COLO668 (cell line): ENCODE data around the gene PTOV1.

ENCODE experiments used
- DNase-seq: peaks from one replicate; lab custom pipeline; 2025; ENCODE audit not compliant: unreplicated experiment; lab: John Stamatoyannopoulos, UW

PTOV1 gene

DNA sequence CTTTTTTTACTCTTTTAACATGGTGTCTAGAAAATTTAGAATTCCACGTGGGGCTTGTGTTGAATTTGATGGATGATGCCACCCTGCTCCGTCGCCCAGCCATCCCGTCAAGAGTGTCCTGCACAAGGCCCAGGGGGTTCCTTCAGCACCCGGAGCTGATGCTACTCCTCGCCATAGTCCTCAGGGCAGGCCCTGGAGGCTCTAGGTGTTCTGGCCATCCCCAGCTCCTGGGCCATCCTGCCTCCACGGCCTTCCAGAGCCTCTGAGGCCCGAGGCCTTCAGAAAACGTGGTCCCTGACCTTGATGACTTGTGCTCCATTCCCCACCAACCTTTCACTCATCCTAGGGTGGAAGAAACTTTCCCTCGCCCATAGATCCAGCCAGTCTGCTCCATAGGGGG lies 22.9 kb downstream of the PTOV1 start:
- no peak for DNase-seq

DNA sequence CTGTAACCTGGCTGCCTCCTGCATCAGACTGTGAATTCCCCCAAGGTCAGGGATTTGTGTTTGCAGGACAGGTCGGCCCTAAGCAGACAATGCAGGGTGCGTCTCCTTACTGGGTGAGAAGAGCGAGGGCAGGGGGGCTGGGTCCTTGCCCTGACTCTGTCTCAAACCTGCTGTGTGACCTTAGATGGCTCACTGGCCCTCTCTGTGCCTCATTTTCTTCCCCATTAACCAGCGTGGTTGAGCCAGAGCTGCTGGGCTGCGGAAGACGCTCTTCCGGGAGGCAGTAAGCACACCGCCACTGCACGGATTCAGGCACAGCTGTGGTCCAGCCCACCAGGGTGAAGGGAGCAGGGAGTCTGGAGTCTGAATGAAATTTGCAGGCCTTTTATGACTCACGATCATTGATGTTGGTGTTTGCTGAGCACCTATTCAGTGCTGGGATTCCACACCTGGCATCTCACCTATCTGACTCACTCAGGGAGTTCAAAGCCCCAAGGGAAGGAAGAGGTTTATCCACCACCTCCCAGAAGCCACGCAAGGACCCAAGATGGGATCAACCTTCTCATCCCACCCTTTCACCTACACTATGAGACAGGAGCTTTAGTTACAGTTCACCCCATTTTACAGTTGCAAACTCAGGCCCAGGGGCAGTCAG lies 23.7 kb downstream of the PTOV1 start:
- no peak for DNase-seq

DNA sequence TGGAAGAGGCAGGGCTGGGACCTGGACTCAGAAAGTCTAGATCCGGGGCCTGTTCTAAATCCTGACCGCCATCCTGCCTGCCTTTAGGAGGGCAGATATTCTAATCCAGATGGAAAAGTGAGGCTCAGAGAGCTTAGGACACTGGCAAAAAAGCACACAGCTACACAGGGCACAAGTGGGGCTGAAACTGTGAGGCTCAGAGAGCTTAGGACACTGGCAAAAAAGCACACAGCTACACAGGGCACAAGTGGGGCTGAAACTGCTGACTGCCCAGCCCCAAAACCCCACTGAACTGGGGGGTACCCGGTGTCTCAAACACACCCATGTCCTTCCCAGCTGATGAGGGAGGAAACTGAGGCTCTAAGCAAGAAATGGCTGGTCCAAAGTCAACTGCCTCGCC lies 24.2 kb downstream of the PTOV1 start:
- no peak for DNase-seq

DNA sequence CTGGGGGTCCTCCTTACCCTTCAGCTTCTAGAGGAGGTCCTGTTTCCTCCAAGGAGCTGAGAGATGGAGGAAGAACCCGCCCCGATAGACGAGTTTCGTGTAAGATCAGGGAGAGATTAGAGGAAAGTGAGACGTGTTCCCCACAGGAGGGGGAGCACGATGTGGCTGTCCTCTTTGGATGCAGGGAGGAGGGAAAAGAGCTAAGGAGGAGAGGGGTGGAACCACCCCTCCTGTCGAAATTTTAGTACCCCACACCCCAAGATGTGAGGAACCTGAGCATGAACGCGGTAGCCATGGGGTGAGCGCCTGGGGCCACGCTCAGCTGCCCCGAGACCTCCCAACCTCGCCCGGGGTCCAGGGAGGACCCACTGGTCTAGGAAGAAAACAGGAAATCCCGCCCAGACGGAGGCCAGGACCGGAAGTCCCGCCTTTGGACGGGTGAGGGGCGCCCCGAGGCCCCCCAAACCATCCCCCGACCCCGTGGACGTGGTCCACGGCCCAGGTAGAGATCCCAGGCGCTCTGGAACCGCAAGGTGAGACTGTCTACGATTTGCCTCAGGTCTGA lies 25.0 kb downstream of the PTOV1 start:
- DNase-seq = peak; percentile 35

DNA sequence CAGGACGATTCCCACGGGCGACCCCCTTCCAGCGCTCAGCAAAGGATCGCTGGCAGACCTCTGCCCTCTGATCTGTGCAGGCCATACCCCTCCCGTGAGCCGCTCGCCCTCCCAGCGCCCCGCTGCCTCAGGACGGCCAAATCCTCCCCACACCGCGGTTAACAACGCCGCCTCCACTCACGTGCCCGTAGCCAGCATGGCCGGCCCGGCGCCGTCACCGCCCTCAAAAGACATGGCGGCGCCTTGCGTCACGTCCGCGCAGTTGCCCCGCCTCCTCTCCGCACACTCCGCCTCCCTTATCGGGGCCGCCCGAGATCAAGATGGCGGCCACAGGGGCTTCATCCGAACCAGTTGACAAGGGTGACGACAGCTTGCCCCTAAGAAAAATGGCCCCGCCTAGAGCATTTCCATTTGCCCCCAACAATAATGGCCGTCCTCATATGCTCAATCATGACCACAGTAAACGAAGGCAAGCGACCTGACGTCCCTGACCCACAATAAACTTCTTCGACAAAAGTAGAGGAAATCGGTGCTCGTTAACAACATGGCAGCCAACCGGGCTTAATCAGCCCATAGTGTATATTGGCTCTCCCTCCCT lies 25.6 kb downstream of the PTOV1 start:
- DNase-seq = peak; percentile 97

DNA sequence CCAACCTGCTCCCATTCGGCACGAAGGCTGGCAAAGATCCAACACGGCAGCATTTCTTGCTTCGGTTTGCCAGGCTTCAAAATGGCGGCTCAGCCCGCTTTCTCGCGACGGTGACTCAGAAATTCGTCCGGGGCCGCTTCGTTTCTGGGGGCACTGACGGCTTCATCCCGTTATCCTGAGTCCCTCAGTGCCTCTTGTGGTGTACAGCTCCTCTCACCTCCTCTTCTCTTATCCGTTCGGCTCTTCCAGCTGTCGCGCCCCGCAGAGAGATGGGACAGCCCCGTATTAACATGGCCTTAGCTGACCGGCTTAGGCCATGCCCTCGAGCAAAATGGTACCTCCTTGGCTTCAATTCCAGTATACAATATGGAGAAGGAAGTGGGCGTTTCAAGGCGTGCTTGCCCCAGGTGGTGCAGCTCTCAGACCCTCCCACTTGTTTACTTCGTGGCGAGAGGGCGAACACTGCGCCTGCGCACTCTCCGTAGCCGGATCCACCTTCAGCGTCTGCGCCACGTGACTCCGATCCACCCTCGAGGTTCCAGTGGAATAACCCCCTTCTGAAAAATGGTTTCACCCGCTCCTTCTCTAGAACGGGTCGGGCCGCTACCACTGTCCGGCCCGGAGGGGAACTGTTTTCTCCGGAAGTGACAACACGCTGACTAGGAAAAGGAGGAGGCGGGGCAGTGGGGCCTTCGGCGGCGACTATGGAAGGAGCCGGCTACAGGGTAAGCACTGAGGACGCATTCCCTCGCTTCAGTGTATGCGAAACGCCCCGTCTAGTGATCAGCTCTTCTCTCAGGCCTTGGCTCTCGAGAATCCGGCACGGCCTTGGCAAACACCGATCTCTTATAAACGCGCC lies 26.3 kb downstream of the PTOV1 start, which contains the start of the genes AKT1S1 and TBC1D17:
Gene AKT1S1, minus strand, starts transcription at position 336 of the 859 bp plus-strand sequence. CDS start 4,060 bp downstream, outside the sequence.
Gene TBC1D17, plus strand, starts transcription at position 683 of the 859 bp plus-strand sequence. Its CDS starts 22 bp downstream, at position 705.
- DNase-seq = peak; percentile 98

DNA sequence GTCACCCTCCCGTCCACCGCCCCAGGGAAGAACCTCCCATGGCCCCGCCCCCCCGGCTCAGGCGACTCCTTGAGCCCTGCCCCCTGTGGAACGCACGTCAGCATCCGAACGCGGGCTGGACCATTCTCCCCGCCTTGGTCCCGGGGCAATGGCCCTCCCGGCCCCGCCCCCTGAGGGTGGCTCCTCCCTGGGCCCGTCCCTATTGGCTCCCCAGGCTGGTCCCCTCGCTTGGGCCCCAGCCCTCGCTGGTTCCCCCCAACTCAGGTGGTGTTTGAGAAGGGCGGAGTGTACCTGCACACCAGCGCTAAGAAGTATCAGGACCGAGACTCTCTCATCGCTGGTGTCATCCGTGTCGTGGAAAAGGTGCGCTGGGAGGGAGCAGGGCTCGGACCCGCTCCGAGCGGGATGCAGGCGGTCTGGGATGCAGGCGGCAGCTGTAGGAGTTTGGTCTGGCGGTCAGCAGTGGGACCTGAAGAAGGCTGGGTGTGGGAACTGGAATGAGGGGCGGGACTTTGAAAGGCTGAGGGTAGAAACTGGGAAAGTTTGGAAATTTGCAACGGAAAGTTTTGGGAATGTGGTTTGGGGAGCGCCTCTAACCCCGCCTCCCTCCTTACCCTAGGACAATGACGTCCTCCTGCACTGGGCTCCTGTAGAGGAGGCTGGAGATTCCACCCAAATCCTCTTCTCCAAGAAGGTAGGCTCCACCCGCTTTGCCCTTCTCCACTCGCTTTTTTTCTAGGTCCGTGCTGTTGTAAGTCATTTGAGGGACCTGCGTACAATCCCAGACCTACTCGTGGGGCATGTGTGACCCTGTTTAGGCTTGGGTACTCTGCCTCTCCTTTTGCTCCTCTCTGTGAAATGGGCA lies 27.2 kb downstream of the PTOV1 start:
- DNase-seq = peak; percentile 97

DNA sequence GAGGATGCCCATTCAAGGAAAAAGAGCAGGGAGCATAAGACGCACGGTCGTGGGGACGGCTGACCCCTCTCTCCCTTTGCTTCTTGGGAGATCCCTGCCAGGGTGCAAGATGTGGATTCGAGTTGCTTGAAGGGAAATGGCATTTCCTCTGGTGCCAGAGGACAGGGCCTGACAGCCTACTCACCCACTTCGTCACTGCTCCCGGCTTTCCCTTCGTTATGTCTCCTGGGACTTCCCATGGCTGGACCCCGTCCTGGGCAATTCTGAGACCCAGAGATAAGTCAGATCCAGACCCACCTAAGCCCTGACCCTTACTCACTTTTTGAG lies 27.7 kb downstream of the PTOV1 start:
- DNase-seq = no peak

DNA sequence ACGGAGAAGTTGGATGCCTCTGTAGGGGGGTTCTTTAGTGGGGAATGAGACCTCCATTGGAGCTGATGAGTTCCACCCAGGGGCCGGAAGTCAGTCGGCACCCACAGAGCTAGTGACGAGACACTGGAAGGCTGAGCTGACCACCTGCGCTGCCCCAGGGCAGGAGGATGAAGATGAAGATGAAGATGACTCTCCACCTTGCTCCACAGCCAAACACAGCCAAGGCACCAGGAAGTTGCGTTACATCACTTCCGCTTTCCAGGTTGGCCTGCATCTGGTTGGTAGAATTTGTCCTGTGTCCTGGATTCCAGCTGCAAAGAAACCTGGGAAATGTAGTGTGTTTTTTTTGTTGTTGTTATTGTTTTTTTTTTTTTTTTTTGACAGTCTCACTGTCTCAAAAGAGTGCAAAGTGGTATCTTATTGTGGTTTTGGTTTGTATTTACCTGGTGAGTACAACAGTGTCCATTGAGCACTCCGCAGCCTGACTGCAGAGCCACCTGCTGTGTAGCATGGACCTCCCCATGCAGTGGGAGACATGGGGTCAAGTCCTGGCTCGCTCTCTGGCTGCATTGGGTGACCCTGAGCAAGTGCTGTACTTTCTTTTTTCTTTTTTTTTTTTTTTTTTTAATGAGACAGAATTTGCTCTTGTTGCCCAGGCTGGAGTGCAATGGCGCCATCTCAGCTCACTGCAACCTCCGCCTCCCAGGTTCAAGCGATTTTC lies 28.4 kb downstream of the PTOV1 start:
- no peak for DNase-seq

DNA sequence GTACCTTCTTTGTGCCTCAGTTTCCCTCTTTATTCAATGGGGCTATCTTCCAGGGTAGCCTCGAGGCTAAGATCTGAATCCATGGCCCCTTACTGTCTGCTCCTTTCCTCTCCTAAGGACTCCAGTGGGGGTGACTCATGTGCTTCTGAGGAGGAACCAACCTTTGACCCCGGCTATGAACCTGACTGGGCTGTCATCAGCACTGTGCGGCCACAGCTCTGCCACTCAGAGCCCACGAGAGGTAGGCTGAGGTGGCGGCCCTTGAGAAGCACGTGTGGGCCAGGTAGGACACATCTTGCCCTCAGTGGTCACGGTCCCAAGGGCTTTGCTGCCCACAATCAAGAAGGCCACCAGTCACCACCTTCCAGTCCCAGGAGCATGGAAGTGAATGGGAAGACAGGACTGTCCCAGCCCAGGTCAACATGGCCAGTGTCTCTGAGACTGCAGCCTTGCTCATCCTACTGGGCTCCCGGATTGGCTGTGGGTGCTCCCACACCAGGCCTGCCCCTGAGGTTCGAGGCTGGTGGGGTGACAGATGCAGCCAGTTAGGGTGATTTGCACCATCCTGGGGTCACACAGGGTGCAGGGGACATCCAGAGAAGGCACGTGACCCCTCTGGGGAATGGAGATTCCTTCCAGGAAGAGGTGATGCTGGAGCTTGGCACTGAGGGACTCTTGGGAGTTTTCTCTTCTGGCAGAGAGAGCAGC lies 29.4 kb downstream of the PTOV1 start:
- no peak for DNase-seq

DNA sequence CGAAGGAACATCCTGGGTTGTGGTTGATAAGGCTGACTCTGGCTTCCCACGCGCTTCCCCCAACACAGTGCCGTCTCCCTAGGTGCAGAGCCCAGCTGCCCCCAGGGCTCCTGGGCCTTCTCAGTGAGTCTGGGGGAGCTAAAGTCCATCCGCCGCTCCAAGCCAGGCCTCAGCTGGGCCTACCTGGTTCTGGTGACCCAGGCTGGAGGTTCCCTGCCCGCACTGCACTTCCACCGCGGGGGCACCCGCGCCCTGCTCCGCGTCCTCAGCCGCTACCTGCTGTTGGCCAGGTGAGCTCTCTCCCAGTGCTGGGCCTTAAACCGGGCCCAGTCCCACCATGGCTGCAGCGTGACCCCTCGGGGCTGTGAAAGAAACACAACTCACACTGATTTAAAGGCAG lies 30.2 kb downstream of the PTOV1 start:
- no peak for DNase-seq

DNA sequence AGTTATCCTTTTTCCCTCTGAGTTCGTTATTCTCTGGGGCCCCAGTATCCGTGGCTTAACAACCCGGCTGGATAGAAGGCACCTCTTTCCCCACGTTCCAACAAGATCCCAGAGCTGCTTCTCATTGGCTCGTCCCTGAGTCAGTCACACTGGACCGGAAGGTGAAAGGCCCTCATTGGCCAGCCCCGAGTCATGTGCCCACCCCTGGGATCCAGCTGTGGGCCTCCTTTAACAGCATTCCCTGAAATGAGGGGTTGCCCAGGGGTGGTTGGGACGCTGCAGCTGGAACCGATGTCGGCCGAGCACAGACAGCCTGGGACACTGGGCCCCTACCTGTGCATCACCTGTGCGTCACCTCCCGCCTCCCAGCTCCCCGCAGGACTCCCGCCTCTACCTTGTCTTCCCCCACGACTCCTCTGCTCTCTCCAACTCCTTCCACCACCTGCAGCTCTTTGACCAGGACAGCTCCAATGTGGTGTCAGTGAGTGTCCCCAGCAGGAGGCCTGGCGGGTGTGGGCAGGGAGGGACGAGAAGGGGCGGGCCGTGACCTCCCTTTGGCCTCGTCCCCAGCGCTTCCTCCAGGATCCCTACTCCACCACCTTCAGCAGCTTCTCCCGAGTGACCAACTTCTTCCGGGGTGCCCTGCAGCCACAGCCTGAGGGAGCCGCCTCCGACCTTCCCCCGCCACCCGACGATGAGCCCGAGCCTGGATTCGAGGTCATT lies 30.9 kb downstream of the PTOV1 start:
- peak; percentile 13 for DNase-seq

DNA sequence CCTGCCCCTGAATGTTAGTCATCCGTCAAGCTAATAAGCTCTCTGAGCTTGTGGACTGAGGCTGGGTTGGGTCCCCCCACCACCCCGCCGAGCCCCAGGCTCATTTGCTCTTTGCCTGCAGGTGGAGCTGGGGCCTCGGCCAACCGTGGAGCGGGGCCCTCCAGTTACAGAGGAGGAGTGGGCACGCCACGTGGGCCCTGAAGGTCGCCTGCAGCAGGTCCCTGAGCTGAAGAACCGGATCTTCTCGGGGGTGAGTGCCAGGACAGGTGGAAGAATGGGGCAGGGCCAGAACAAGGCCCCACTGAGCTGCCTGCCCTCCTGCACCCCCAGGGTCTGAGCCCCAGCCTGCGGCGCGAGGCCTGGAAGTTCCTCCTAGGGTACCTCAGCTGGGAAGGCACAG lies 31.7 kb downstream of the PTOV1 start:
- DNase-seq = no peak

DNA sequence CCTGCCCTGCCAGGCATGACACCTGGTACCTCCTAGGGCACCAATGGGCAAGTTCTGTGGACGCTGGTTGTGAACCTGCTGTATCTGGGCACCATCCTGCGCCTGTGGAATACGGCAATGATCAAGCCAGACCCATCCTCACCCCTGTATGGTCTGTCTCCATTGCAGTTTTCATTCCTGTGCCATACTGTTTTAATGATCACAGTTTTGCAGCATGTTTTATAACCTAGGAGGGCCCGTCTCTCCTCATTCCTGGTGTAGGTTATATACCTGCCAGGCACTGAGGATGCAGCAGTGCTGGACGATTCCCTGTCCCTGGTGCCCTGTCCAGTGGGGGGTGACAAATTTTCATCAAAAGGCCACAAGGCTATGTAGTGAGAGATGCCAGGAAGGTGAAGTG lies 32.1 kb downstream of the PTOV1 start:
- DNase-seq = no peak

DNA sequence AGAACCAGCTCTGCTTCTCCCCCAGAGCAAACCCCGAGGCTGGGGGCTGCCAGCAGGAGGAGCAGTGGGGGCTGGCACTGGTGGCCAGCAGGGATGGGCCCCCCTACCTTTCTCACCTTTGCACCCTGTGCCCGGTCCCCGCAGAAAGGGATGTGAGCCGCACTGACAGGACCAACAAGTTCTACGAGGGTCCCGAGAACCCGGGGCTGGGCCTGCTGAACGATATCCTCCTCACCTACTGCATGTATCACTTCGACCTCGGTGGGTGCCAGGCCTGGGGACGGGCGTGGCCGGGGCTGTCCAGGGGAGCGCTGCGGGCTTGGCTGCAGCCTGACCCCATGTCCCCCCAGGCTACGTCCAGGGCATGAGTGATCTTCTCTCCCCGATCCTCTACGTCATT lies 33.1 kb downstream of the PTOV1 start:
- DNase-seq = no peak

DNA sequence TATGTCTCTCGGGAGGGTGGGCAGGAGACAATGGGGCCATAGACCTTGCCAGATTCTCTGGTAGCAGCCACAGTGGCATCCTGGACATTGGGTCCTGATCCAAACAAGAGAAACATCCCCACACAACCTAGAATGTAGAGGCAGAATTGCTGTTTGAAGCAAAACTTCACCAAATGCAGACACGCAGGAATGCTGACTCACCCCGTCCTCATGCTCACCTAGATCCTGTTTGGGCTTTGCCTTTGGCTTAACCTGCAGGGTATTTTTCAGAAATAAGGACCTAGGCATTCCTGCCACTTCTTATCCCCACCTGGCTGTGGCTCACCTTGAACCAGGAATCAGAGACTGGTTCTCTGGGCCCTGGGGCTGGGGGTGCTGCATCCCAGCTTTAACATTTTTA lies 33.8 kb downstream of the PTOV1 start:
- no peak for DNase-seq

DNA sequence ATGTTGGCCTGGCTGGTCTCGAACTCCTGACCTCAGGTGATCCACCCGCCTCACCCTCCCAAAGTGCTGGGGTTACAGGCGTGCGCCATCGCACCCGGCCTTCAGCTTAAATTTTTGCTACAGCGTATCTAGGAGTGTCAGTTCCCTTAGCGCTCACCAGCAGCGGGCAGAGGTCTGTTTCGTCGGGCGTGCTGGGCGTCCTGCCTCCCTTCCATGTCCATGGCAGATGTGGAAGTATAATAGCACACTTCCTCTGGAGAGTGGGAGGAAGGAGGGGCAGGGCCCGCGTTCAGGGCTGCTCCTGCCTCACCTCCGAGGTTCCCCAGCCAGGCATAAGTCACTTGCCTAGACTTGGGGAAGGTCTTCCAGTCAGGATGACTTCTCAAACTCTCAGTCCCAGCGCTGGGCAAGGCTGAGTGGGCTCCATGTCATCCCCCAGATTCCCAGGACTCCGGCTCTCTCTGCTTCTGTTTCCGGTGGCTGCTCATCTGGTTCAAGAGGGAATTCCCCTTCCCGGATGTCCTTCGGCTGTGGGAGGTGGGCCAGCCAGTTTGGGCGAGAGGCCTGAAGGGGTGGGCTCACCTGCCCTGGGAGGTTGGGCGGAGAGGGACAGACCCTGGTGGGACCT lies 36.2 kb downstream of the PTOV1 start:
- peak; percentile 12 for DNase-seq
